ENCODE data around the gene PRC1.

PRC1 gene

GRCh38 chr15:90948506-90948905 is 45.8 kb downstream of the PRC1 start:
- Histone ChIP-seq H3F3A (ENCODE audit: insufficient read depth, low read length) (peaks cover 3% of the 10 kb centered on the region; the same call in 1 of the 2 replicates), H3K27ac (ENCODE audit: low read length) (no peak overlapping the region), H3K9me3 (replicated peaks; ENCODE audit: insufficient read depth, low read length) (no peaks in the 10 kb centered on the region), H3K9me2 (replicated peaks; ENCODE audit: insufficient read depth, low read length) (no peaks in the 10 kb centered on the region), H3K27me3 (replicated peaks; ENCODE audit: insufficient read depth, low read length) (no peaks in the 10 kb centered on the region), H3K36me3 (replicated peaks; ENCODE audit: insufficient read depth, low read length) (no peaks in the 10 kb centered on the region; the same call in 1 of the 2 replicates), H3K4me1 (ENCODE audit: low read length) (no peaks in the 10 kb centered on the region), H3K4me3 (ENCODE audit: low read length) (no peak overlapping the region), H3K9ac (ENCODE audit: low read length) (no peak overlapping the region), H4K20me1 (ENCODE audit: insufficient read depth, low read length) (no peaks in the 10 kb centered on the region), H2AFZ (ENCODE audit: low read length) (no peak overlapping the region), H3K4me2 (ENCODE audit: low read depth, low read length) (no peak overlapping the region), H3K79me2 (ENCODE audit: low read length) (no peaks in the 10 kb centered on the region)
- TF ChIP-seq EZH2 (optimal IDR thresholded peaks at IDR 0.05; ENCODE audit: low read depth, low read length), result no peak
- TF ChIP-seq EZH2phosphoT487 (IDR thresholded peaks at IDR 0.05; ENCODE audit: low read length), result no peak
- no peak for TF ChIP-seq CTCF (IDR thresholded peaks at IDR 0.05; ENCODE audit: low read length)
- DNase-seq, result no peak

DNA sequence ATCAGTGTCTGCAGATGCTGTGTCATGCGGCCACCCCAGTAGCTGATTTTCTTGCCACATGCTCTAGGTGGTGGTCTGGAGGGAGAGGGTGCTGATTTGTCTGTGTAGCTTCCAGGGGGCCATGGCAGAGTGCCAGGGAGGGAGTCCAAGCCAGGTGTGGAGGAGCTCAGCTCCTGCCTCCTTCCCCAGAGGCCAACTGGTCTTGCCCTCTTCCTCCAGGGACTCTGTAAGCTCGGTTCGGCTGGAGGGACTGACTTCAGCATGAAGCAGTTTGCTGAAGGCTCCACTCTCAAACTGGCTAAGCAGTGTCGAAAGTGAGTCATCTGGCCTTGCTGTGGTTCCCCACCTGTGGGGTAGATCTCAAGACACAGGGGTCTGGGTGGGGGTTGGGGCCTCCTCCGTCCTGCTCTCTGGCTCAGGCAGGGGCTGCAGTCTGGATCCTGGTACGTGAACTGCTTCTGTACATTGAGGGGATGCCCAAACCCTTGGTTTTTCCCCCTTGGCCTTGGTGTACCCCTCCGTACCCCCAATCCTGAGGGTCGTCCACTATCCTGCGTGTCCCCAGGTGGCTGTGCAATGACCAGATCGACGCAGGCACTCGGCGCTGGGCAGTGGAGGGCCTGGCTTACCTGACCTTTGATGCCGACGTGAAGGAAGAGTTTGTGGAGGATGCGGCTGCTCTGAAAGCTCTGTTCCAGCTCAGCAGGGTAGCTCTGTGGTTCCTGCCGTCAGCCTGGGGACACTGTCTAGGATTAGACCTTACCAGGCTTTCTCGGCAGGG is 46.6 kb downstream of the PRC1 start:
- H3K9ac ChIP-seq (ENCODE audit: low read length), result no peak overlapping the region
- TF ChIP-seq CTCF (IDR thresholded peaks at IDR 0.05; ENCODE audit: low read length), result no peak
- TF ChIP-seq EZH2phosphoT487 (IDR thresholded peaks at IDR 0.05; ENCODE audit: low read length), result no peak
- no peak for TF ChIP-seq EZH2 (optimal IDR thresholded peaks at IDR 0.05; ENCODE audit: low read depth, low read length)
- H3F3A ChIP-seq (ENCODE audit: insufficient read depth, low read length), result no peaks in the 10 kb centered on the region
- no peaks in the 10 kb centered on the region for H3K9me3 ChIP-seq (replicated peaks; ENCODE audit: insufficient read depth, low read length)
- H2AFZ ChIP-seq (ENCODE audit: low read length), result no peak overlapping the region
- H3K9me2 ChIP-seq (replicated peaks; ENCODE audit: insufficient read depth, low read length), result no peaks in the 10 kb centered on the region
- H4K20me1 ChIP-seq (ENCODE audit: insufficient read depth, low read length), result no peaks in the 10 kb centered on the region
- H3K79me2 ChIP-seq (ENCODE audit: low read length), result no peaks in the 10 kb centered on the region
- H3K36me3 ChIP-seq (replicated peaks; ENCODE audit: insufficient read depth, low read length), result no peaks in the 10 kb centered on the region; the same call in 1 of the 2 replicates
- no peak for DNase-seq
- H3K4me2 ChIP-seq (ENCODE audit: low read depth, low read length), result no peak overlapping the region
- no peaks in the 10 kb centered on the region for H3K4me1 ChIP-seq (ENCODE audit: low read length)
- H3K27me3 ChIP-seq (replicated peaks; ENCODE audit: insufficient read depth, low read length), result no peaks in the 10 kb centered on the region
- H3K27ac ChIP-seq (ENCODE audit: low read length), result no peak overlapping the region
- H3K4me3 ChIP-seq (ENCODE audit: low read length), result no peak overlapping the region

DNA sequence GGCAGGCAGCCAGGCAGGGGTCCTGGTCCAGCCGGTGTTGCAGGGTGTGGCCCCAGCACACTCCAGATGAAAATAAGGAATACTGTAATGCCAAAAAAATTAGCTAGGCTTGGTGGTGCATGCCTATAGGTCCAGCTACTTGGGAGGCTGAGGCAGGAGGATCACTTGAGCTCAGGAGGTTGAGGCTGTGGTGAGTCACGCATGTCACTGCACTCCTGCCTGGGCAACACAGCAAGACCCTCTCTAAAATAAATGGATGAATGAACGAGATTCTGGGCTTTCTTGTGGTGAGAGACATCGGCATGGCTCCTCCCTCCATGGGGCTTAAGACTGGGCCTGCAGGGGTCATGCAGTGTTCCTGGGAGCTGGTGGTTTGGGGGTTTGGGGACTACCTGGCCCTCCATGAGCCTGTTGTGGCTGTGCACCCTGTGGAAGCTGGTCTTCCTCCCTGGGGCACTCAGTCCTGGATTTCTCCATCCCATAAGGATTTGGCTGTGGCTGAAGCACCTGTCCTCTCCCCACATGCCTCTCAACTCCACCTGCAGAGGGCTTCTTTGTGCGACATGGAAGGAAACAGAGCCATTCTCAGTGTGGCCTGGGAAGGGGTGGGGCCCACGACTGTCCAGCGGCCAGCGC is 47.3 kb downstream of the PRC1 start:
- Histone ChIP-seq H3K4me1 (ENCODE audit: low read length) (no peaks in the 10 kb centered on the region), H3K9me3 (replicated peaks; ENCODE audit: insufficient read depth, low read length) (no peaks in the 10 kb centered on the region), H3K9ac (ENCODE audit: low read length) (no peak overlapping the region), H3K36me3 (replicated peaks; ENCODE audit: insufficient read depth, low read length) (no peaks in the 10 kb centered on the region; the same call in none of the 2 replicates), H3K4me2 (ENCODE audit: low read depth, low read length) (no peak overlapping the region), H3F3A (ENCODE audit: insufficient read depth, low read length) (no peaks in the 10 kb centered on the region), H3K79me2 (ENCODE audit: low read length) (no peaks in the 10 kb centered on the region), H3K27ac (ENCODE audit: low read length) (no peak overlapping the region), H3K4me3 (ENCODE audit: low read length) (no peak overlapping the region), H3K9me2 (replicated peaks; ENCODE audit: insufficient read depth, low read length) (no peaks in the 10 kb centered on the region), H4K20me1 (ENCODE audit: insufficient read depth, low read length) (no peaks in the 10 kb centered on the region), H2AFZ (ENCODE audit: low read length) (no peak overlapping the region), H3K27me3 (replicated peaks; ENCODE audit: insufficient read depth, low read length) (no peaks in the 10 kb centered on the region)
- TF ChIP-seq CTCF (IDR thresholded peaks at IDR 0.05; ENCODE audit: low read length), result no peak
- no peak for TF ChIP-seq EZH2phosphoT487 (IDR thresholded peaks at IDR 0.05; ENCODE audit: low read length)
- no peak for TF ChIP-seq EZH2 (optimal IDR thresholded peaks at IDR 0.05; ENCODE audit: low read depth, low read length)
- no peak for DNase-seq
